WTC11 (cell line): ENCODE measurements around the gene STAT3. TPM values are rescaled to one million over a fixed set of nuclear protein-coding genes. Genes with fewer than 3 reads are reported as not detected.

Experiments used
- ATAC-seq: fragments of 200-7000 bp; cut with Tn5 transposase; 2 replicates; pipeline ENCODE4 v1.10.0; 2021; ENCODE audit warnings: mild to moderate bottlenecking, moderate library complexity
- CTCF ChIA-PET: fragments of 300-600 bp; sonication (Branson Sonifier 250); formaldehyde crosslinking; loops from one replicate; lab custom pipeline; 2021; ENCODE audit warnings: antibody characterized with exemption; lab: Charles Lee
- POLR2A ChIA-PET: fragments of 350-600 bp; sonication (Branson Sonifier 250); formaldehyde crosslinking; loops from one replicate; lab custom pipeline; 2021; ENCODE audit warnings: antibody characterized with exemption; lab: Charles Lee
- DNase-seq: peaks from one replicate; pipeline ENCODE4 v3.0.0; 2021; ENCODE audit warnings: low spot score
- H3K27ac Mint-ChIP-seq: 2 replicates; pipeline ENCODE4 v1.8.0; 2021; ENCODE audit warnings: mixed read lengths
- H3K27me3 Mint-ChIP-seq: 2 replicates; pipeline ENCODE4 v1.8.0; 2021; ENCODE audit warnings: low read depth, mild to moderate bottlenecking, moderate library complexity, mixed read lengths
- H3K36me3 Mint-ChIP-seq: 2 replicates; pipeline ENCODE4 v1.8.0; 2021; ENCODE audit warnings: mixed read lengths
- H3K4me1 Mint-ChIP-seq: 2 replicates; pipeline ENCODE4 v1.8.0; 2022; ENCODE audit warnings: mixed read lengths
- H3K4me3 Mint-ChIP-seq: 2 replicates; pipeline ENCODE4 v1.8.0; 2021; ENCODE audit warnings: mild to moderate bottlenecking, moderate library complexity, mixed read lengths
- H3K9me3 Mint-ChIP-seq: 2 replicates; pipeline ENCODE4 v1.8.0; 2021; ENCODE audit warnings: mixed read lengths
- ATF1 ChIP-seq: sonication (generic); formaldehyde crosslinking; IDR thresholded peaks from 2 replicates; pipeline ENCODE4 v1.8.1; 2023; ENCODE audit warnings: mild to moderate bottlenecking, moderate library complexity, missing genetic modification reagents
- ESRRA ChIP-seq: sonication (generic); formaldehyde crosslinking; IDR thresholded peaks from 2 replicates; pipeline ENCODE4 v1.8.1; 2022; ENCODE audit warnings: mild to moderate bottlenecking, missing genetic modification reagents, borderline replicate concordance
- ETV6 ChIP-seq: sonication (generic); formaldehyde crosslinking; IDR thresholded peaks from 2 replicates; pipeline ENCODE4 v1.8.1; 2022; ENCODE audit warnings: mild to moderate bottlenecking, missing genetic modification reagents
- IRF1 ChIP-seq: sonication (generic); formaldehyde crosslinking; IDR thresholded peaks from 2 replicates; pipeline ENCODE4 v1.8.0; 2023; ENCODE audit warnings: missing genetic modification reagents
- JAZF1 ChIP-seq: fragments of 250-450 bp; sonication (Bioruptor Pico); IDR thresholded peaks from 2 replicates; pipeline ENCODE4 v1.9.0; 2021; ENCODE audit warnings: moderate library complexity, mild to moderate bottlenecking, inconsistent platforms
- NR1H2 ChIP-seq: sonication (generic); formaldehyde crosslinking; IDR thresholded peaks from 2 replicates; pipeline ENCODE4 v1.9.0; 2021; ENCODE audit warnings: mild to moderate bottlenecking, moderate library complexity, missing genetic modification reagents
- NR2C2 ChIP-seq: sonication (generic); formaldehyde crosslinking; IDR thresholded peaks from 2 replicates; pipeline ENCODE4 v1.8.0; 2022; ENCODE audit warnings: mild to moderate bottlenecking, missing genetic modification reagents
- RELA ChIP-seq: sonication (generic); formaldehyde crosslinking; IDR thresholded peaks from 2 replicates; pipeline ENCODE4 v1.8.1; 2022; ENCODE audit warnings: missing genetic modification reagents, mild to moderate bottlenecking, borderline replicate concordance
- STAT6 ChIP-seq: sonication (generic); formaldehyde crosslinking; conservative IDR thresholded peaks from 2 replicates; pipeline ENCODE4 v1.8.1; 2023; ENCODE audit warnings: mild to moderate bottlenecking, low read depth, missing genetic modification reagents, moderate library complexity
- TEAD4 ChIP-seq: sonication (generic); formaldehyde crosslinking; IDR thresholded peaks from 2 replicates; pipeline ENCODE4 v1.8.0; 2022; ENCODE audit warnings: mild to moderate bottlenecking, missing genetic modification reagents
- ZNF219 ChIP-seq: sonication (generic); formaldehyde crosslinking; IDR thresholded peaks from 2 replicates; pipeline ENCODE4 v1.8.0; 2023; ENCODE audit warnings: missing genetic modification reagents, mild to moderate bottlenecking, borderline replicate concordance
- ZNF671 ChIP-seq: fragments of 250-450 bp; sonication (Bioruptor Pico); IDR thresholded peaks from 2 replicates; pipeline ENCODE4 v1.8.0; 2021; ENCODE audit warnings: mild to moderate bottlenecking
- total RNA-seq: library from RNA; stranded (reverse); gene quantifications from 3 replicates; pipeline ENCODE4 v1.2.3, GENCODE V29; 2021
- TF ChIP-seq, protein P1 (sequence below): sonication (generic); formaldehyde crosslinking; IDR thresholded peaks from 2 replicates; pipeline ENCODE4 v1.8.0; 2022; ENCODE audit warnings: mild to moderate bottlenecking, missing genetic modification reagents
- TF ChIP-seq, protein P2 (sequence below): sonication (generic); formaldehyde crosslinking; IDR thresholded peaks from 2 replicates; pipeline ENCODE4 v1.8.1; 2022; ENCODE audit warnings: mild to moderate bottlenecking, moderate library complexity, missing genetic modification reagents
- TF ChIP-seq, protein P3 (sequence below): sonication (generic); formaldehyde crosslinking; IDR thresholded peaks from 2 replicates; pipeline ENCODE4 v1.8.0; 2022; ENCODE audit warnings: mild to moderate bottlenecking, missing genetic modification reagents
- TF ChIP-seq, protein P4 (sequence below): fragments of 200-600 bp; IDR thresholded peaks from 2 replicates; pipeline ENCODE4 v1.8.0; 2022; ENCODE audit warnings: antibody characterized with exemption

Gene STAT3
- total RNA-seq, 1 experiment from 2014 or later: 98.0 TPM

- H3K4me1 Mint-ChIP-seq: peaks cover 22% of the 10 kb centered on the region
- peaks cover 15% of the 10 kb centered on the region for H3K27me3 Mint-ChIP-seq
- H3K27ac Mint-ChIP-seq: no peak overlapping the region
- H3K36me3 Mint-ChIP-seq: no peaks in the 10 kb centered on the region
- CTCF ChIA-PET: interaction anchor here (1.0 to 1.5 kb wide), 3 partner anchors 28 to 244 kb away, joined by 3 to 5 read pairs (median 4); no protein-coding TSS in a partner anchor
- no peak overlapping the region for H3K4me3 Mint-ChIP-seq
- no peak for ATAC-seq
- no peaks in the 10 kb centered on the region for H3K9me3 Mint-ChIP-seq
- DNase-seq: no peak
- POLR2A ChIA-PET: no interaction called here
- TF ChIP-seq, protein P1, sequence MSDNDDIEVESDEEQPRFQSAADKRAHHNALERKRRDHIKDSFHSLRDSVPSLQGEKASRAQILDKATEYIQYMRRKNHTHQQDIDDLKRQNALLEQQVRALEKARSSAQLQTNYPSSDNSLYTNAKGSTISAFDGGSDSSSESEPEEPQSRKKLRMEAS (CRISPR knock-in tag): no peak
- TF ChIP-seq NR2C2 (CRISPR knock-in tag) (no peak), ZNF219 (CRISPR knock-in tag) (no peak), IRF1 (no peak), ATF1 (CRISPR knock-in tag) (no peak), ZNF671 (no peak), STAT6 (no peak), ESRRA (no peak)
- TF ChIP-seq, protein P2, sequence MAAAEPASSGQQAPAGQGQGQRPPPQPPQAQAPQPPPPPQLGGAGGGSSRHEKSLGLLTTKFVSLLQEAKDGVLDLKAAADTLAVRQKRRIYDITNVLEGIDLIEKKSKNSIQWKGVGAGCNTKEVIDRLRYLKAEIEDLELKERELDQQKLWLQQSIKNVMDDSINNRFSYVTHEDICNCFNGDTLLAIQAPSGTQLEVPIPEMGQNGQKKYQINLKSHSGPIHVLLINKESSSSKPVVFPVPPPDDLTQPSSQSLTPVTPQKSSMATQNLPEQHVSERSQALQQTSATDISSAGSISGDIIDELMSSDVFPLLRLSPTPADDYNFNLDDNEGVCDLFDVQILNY (CRISPR knock-in tag): no peak
Measured at GRCh38 chr17:42283241-42284023, 104.8 kb downstream of the STAT3 start.

GRCh38 chr17:42282478-42283080, 105.7 kb downstream of the STAT3 start:
- TF ChIP-seq TEAD4 (CRISPR knock-in tag) (no peak), NR1H2 (CRISPR knock-in tag) (no peak), RELA (CRISPR knock-in tag) (no peak), JAZF1 (no peak), ETV6 (CRISPR knock-in tag) (no peak)
- TF ChIP-seq, protein P3, sequence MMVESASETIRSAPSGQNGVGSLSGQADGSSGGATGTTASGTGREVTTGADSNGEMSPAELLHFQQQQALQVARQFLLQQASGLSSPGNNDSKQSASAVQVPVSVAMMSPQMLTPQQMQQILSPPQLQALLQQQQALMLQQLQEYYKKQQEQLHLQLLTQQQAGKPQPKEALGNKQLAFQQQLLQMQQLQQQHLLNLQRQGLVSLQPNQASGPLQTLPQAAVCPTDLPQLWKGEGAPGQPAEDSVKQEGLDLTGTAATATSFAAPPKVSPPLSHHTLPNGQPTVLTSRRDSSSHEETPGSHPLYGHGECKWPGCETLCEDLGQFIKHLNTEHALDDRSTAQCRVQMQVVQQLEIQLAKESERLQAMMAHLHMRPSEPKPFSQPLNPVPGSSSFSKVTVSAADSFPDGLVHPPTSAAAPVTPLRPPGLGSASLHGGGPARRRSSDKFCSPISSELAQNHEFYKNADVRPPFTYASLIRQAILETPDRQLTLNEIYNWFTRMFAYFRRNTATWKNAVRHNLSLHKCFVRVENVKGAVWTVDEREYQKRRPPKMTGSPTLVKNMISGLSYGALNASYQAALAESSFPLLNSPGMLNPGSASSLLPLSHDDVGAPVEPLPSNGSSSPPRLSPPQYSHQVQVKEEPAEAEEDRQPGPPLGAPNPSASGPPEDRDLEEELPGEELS (CRISPR knock-in tag): no peak
- TF ChIP-seq, protein P2 (CRISPR knock-in tag): no peak
- TF ChIP-seq, protein P4, sequence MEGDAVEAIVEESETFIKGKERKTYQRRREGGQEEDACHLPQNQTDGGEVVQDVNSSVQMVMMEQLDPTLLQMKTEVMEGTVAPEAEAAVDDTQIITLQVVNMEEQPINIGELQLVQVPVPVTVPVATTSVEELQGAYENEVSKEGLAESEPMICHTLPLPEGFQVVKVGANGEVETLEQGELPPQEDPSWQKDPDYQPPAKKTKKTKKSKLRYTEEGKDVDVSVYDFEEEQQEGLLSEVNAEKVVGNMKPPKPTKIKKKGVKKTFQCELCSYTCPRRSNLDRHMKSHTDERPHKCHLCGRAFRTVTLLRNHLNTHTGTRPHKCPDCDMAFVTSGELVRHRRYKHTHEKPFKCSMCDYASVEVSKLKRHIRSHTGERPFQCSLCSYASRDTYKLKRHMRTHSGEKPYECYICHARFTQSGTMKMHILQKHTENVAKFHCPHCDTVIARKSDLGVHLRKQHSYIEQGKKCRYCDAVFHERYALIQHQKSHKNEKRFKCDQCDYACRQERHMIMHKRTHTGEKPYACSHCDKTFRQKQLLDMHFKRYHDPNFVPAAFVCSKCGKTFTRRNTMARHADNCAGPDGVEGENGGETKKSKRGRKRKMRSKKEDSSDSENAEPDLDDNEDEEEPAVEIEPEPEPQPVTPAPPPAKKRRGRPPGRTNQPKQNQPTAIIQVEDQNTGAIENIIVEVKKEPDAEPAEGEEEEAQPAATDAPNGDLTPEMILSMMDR: no peak
- POLR2A ChIA-PET: interaction anchor here (1.1 kb wide), 1 partner anchor 61 kb away, joined by 4 read pairs; no protein-coding TSS in a partner anchor
- Mint-ChIP-seq H3K9me3 (no peaks in the 10 kb centered on the region), H3K27ac (no peak overlapping the region), H3K27me3 (peaks cover 14% of the 10 kb centered on the region), H3K4me3 (no peak overlapping the region), H3K36me3 (no peaks in the 10 kb centered on the region), H3K4me1 (peaks cover 19% of the 10 kb centered on the region)
- CTCF ChIA-PET: no interaction called here
- ATAC-seq: peak; percentile 80
- DNase-seq: no peak
